NCI-H1694 treated with DMSO at 0.1 percent for 48 hours (cell line): ENCODE results near the gene FAM107B.
"Not testable (repeated sequence)": the region's sequence is repeated elsewhere in the genome, so short reads cannot be mapped to it uniquely, and the experiment has no call there.

Experiments
- DNase-seq: peaks from one replicate; lab custom pipeline; 2025; lab: John Stamatoyannopoulos, UW

Gene FAM107B

DNA sequence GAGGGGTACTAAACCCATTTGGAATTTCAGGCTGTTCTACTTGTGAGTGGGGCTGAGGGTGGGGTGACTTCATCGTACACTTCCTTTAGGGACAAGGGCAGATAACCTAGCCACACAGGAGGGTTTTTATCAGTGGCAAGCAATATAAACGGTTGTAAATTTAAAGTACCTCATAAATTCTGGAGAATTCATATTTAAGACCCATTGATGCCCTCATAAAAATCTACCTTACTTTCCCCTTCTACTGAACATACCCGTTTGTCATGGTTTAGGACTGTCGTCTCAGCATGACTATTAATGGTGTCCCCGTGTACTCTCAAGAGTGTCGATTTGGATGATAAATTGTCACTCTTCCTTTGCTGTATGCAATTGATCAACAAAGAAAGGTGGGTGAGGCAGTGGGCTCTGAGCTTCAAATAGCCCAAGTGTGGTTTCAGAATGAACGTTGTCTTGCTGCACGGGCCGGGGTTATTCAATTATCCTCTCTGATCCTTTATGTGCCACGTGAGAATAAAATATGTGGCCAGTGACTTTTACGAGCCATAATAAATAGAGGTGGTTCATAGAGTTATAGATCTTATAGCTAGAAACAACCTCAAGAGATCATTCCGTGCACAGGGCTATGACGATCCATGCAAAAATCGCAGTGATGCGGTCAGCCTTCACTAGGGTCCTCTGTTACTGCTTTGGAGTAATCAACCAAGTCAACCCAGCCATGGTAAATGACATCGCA lies 82.2 kb downstream of the FAM107B start:
- DNase-seq = no peak

DNA sequence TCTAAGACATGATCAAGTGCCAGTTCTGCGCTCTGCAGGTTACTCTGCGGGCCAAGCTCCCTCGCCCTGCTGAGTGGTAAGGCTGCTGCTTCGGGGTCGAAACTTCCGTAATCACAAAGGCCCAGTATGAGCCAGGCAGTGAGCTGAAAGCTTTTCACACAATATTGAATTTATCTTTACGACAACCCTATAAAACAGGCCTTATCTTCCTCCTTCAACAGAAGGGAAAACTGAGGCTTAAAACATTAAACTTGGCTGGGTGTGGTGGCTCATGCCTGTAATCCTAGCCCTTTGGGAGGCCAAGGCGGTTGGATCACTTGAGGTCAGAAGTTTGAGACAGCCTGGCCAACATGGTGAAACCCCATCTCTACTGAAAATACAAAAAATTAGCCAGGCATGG lies 83.3 kb downstream of the FAM107B start:
- no peak for DNase-seq

GRCh38 chr10:14688606-14689005 lies 86.1 kb downstream of the FAM107B start:
- DNase-seq = no peak

DNA sequence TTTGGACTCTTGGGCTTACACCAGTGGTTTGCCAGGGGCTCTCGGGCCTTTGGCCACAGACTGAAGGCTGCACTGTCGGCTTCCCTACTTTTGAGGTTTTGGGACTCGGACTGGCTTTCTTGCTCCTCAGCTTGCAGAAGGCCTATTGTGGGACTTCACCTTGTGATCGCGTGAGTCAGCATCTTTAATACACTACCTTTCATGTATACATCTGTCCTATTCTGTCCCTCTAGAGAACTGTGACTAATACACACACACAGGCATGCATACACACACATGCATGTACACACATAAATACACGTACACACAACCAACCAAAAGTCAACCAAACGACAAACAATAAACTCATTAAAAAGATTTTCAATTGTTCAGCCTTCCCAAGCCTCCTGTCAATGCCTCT lies 86.5 kb downstream of the FAM107B start:
- not testable (repeated sequence) for DNase-seq

DNA sequence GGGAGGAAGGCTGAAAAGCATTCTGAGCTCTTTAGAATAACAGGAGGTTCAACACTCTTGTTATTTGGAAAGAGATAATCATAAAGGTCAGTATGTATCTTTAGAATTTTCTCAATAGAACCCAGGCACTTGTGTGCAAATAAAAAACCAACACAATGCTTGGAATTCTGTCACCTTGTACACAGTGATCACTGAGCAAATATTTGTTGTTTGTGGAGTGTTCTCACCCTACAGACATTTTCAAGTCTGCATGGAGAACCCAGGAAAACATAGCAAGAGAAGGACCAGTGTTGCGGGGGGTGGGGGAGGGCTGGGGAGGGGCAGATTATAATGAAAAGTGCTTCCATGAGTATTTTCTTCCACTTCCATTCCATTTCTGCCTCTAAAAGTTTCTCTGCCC lies 87.4 kb downstream of the FAM107B start:
- no peak for DNase-seq

GRCh38 chr10:14686356-14686755 lies 88.3 kb downstream of the FAM107B start:
- no peak for DNase-seq

DNA sequence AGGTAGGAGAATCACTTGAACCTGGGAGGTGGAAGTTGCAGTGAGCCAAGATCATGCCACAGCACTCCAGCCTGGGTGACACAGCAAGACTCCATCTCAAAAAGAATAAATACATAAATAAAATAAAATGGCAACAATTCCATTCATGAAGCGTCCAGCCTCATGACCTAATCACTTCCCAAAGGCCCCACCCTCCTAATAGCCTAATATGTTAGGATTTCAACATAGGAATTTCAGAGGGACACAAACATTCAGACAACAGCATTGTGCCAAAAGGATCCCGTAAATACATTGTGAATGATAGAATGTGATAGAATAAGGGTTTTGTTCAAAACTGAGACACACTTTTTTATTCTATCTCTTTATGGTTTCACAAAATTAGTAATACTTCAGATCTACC lies 90.3 kb downstream of the FAM107B start:
- no peak for DNase-seq

GRCh38 chr10:14683256-14683655 lies 91.4 kb downstream of the FAM107B start:
- no peak for DNase-seq

- no peak for DNase-seq
Measured at GRCh38 chr10:14681802-14682201, 92.9 kb downstream of the FAM107B start.

GRCh38 chr10:14681305-14681704 lies 93.4 kb downstream of the FAM107B start:
- no peak for DNase-seq

DNA sequence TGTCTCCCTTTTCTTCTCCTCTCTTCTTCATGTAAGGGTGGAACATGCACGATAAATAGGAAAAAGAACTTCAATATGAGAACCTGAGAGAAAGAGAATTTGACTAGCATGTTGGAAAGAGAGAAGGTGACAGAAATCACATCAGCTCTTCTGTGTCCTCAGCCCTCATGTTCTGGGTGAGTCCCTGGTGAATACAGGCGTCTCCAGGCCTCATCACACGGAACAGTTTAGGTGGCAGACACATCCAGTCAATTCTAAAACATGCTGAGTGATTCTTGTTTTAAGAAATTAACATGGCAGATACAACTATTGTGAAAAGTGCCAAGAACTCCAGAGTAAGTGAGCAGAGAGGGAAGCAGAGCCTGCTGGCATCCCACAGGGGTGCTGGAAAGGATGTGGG lies 96.1 kb downstream of the FAM107B start:
- no peak for DNase-seq

- no peak for DNase-seq
Measured at GRCh38 chr10:14676732-14677131, 98.0 kb downstream of the FAM107B start.

GRCh38 chr10:14674376-14675050 lies 100.2 kb downstream of the FAM107B start:
- no peak for DNase-seq

GRCh38 chr10:14673189-14673861 lies 101.4 kb downstream of the FAM107B start:
- no peak for DNase-seq

GRCh38 chr10:14671386-14671831 lies 103.3 kb downstream of the FAM107B start:
- no peak for DNase-seq

DNA sequence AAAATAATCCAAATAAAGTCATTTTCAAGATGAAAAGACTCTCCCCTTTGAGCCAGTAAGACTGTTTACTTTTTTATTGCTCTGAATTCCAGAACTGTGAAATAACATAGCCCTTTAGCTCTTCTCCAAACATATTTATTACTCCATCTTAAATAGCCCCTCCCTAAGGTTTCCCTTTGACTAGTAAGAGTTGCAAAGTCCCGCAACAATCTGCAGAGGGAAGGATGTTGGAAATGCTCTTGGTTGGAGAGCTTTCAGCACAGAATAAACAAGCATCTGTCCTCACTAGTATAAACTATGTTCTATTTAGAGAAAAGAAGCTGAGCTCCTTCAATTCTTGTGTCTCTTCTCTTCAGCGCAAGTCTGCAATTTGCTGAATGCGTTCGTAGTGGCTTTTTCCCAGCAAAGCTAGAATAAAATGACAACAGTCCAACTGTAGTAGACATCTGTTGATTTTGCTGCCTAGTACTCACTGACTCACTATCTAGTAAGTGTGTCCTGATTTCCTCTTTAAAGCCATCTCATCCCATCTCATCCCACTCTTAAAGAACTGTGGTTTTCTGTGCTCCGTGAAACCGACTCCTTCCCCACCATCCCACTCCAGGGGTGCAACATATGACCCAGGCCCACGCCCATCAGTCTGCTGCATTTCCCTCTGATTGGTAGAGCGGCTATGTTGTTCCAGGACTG lies 104.0 kb downstream of the FAM107B start:
- DNase-seq = no peak

DNA sequence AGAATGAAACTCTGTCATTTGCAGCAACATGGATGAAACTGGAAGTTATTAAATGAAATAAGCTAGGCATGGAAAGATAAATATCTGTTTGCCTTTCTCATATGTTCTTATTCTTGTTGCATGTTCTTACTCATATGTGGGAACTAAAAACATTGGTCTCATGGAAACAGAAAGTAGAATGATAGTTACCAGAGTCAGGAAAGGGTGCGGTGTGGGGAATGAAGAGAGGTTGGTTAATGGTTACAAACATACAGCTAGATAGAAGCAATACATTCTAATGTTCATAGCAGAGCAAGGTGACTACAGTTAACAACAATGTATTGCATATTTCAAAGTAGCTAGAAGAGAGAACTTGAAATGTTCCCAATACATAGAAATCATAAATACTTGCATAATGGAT lies 105.1 kb downstream of the FAM107B start:
- no peak for DNase-seq

DNA sequence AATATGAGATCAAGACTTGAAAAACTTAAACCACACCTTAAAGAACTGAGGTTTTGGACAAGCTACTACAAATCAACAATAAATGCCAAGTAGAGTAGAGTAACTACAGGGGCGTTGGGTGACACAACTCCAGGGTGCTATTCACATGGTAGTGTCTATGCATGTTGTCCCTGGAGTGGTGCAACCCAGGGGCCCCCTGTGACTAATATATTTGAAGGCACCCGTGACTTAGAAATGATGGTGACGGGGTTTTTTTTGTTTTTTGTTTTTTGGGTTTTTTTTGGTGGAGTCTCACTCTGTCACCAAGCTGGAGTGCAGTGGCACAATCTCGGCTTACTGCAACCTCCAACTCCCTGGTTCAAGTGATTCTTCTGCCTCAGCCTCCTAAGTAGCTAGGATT lies 106.9 kb downstream of the FAM107B start:
- DNase-seq = no peak

- DNase-seq = peak; percentile 8
Measured at GRCh38 chr10:14667280-14667679, 107.4 kb downstream of the FAM107B start.

GRCh38 chr10:14665865-14666857 lies 108.5 kb downstream of the FAM107B start:
- DNase-seq = peak; percentile 11

DNA sequence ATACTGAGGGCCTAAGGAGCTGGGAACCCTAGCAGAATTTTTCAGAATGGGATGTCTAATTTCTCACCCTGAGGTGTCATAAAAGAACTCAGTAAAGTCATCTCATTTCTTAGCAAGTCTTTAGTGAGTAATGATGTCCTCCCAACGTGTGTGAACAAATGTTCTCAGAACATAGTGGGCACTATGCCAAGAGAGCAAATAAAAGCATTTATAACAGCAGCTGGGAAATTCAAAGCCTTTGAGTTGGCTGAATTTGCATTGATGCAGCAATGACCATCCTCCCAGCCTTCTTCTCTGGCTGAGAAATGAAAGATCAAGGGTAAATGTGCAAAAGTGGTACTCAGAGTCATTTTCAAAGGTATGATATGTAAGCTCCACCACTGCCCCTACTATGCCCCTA lies 109.4 kb downstream of the FAM107B start:
- DNase-seq = peak; percentile 65
